ENCODE results near the gene SRMS.
"Not testable (repeated sequence)": the region's sequence is repeated elsewhere in the genome, so short reads cannot be mapped to it uniquely, and the experiment has no call there.

SRMS gene

GRCh38 chr20:63522091-63522868, 25.3 kb downstream of the SRMS start:
- in situ Hi-C loops (cut with HindIII; ENCODE audit: low pct_unique_long_range_greater_than_20kb, low sequenced_read_pairs): no loop called here
- TF ChIP-seq JUND (IDR thresholded peaks at IDR 0.05; ENCODE audit: low read depth): no peak

GRCh38 chr20:63521602-63522001, 25.9 kb downstream of the SRMS start:
- DNase-seq (ENCODE audit: low read depth in 1 of 2, low spot score in 1 of 2): no peak
- TF ChIP-seq JUND (IDR thresholded peaks at IDR 0.05; ENCODE audit: low read depth): no peak
- in situ Hi-C loops (cut with HindIII; ENCODE audit: low pct_unique_long_range_greater_than_20kb, low sequenced_read_pairs): no loop called here

More at GRCh38 chr20:63522091-63522868, 25.3 kb downstream of the SRMS start:
- no peak for DNase-seq (ENCODE audit: low read depth in 1 of 2, low spot score in 1 of 2)

GRCh38 chr20:63520934-63521601, 26.5 kb downstream of the SRMS start:
- in situ Hi-C loops (cut with HindIII; ENCODE audit: low pct_unique_long_range_greater_than_20kb, low sequenced_read_pairs): no loop called here
- TF ChIP-seq JUND (IDR thresholded peaks at IDR 0.05; ENCODE audit: low read depth): no peak
- DNase-seq (ENCODE audit: low read depth in 1 of 2, low spot score in 1 of 2): peak; percentile 91 to 93

- DNase-seq (ENCODE audit: low read depth in 1 of 2, low spot score in 1 of 2): peak; percentile 92 to 99
- in situ Hi-C loops (cut with HindIII; ENCODE audit: low pct_unique_long_range_greater_than_20kb, low sequenced_read_pairs): no loop called here
- TF ChIP-seq JUND (IDR thresholded peaks at IDR 0.05; ENCODE audit: low read depth): no peak
Observed at GRCh38 chr20:63520504-63520933, 27.0 kb downstream of the SRMS start, which contains the start of gene PPDPF. Gene PPDPF, plus strand, starts transcription at chr20:63520765. Its CDS starts 544 bp downstream, at chr20:63521309.

- no peak for TF ChIP-seq JUND (IDR thresholded peaks at IDR 0.05; ENCODE audit: low read depth)
- in situ Hi-C loops (cut with HindIII; ENCODE audit: low pct_unique_long_range_greater_than_20kb, low sequenced_read_pairs): no loop called here
- DNase-seq (ENCODE audit: low read depth in 1 of 2, low spot score in 1 of 2): peak; percentile 73 to 89
Observed at GRCh38 chr20:63519668-63520503, 27.7 kb downstream of the SRMS start.

- no peak for TF ChIP-seq JUND (IDR thresholded peaks at IDR 0.05; ENCODE audit: low read depth)
- no peak for DNase-seq (ENCODE audit: low read depth in 1 of 2, low spot score in 1 of 2)
- in situ Hi-C loops (cut with HindIII; ENCODE audit: low pct_unique_long_range_greater_than_20kb, low sequenced_read_pairs): no loop called here
Observed at GRCh38 chr20:63518946-63519667, 28.4 kb downstream of the SRMS start.

- in situ Hi-C loops (cut with HindIII; ENCODE audit: low pct_unique_long_range_greater_than_20kb, low sequenced_read_pairs): no loop called here
Observed at GRCh38 chr20:63518351-63518861, 29.1 kb downstream of the SRMS start.

GRCh38 chr20:63517376-63518309, 29.9 kb downstream of the SRMS start:
- TF ChIP-seq JUND (IDR thresholded peaks at IDR 0.05; ENCODE audit: low read depth): no peak
- in situ Hi-C loops (cut with HindIII; ENCODE audit: low pct_unique_long_range_greater_than_20kb, low sequenced_read_pairs): no loop called here
- DNase-seq (ENCODE audit: low read depth in 1 of 2, low spot score in 1 of 2): no peak

More at GRCh38 chr20:63518351-63518861, 29.1 kb downstream of the SRMS start:
- no peak for DNase-seq (ENCODE audit: low read depth in 1 of 2, low spot score in 1 of 2)
- TF ChIP-seq JUND (IDR thresholded peaks at IDR 0.05; ENCODE audit: low read depth): no peak

GRCh38 chr20:63514520-63514919, 33.0 kb downstream of the SRMS start:
- DNase-seq (ENCODE audit: low read depth in 1 of 2, low spot score in 1 of 2); in situ Hi-C loops (cut with HindIII; ENCODE audit: low pct_unique_long_range_greater_than_20kb, low sequenced_read_pairs): not testable (repeated sequence)

GRCh38 chr20:63513207-63513606, 34.3 kb downstream of the SRMS start:
- DNase-seq (ENCODE audit: low read depth in 1 of 2, low spot score in 1 of 2): no peak
- in situ Hi-C loops (cut with HindIII; ENCODE audit: low pct_unique_long_range_greater_than_20kb, low sequenced_read_pairs): no loop called here
- no peak for TF ChIP-seq JUND (IDR thresholded peaks at IDR 0.05; ENCODE audit: low read depth)

GRCh38 chr20:63509088-63509564, 38.4 kb downstream of the SRMS start:
- in situ Hi-C loops (cut with HindIII; ENCODE audit: low pct_unique_long_range_greater_than_20kb, low sequenced_read_pairs): no loop called here
- no peak for DNase-seq (ENCODE audit: low read depth in 1 of 2, low spot score in 1 of 2)
- no peak for TF ChIP-seq JUND (IDR thresholded peaks at IDR 0.05; ENCODE audit: low read depth)

All from T47D (cell line).